ENCODE data around the gene SLC30A2.

DNA sequence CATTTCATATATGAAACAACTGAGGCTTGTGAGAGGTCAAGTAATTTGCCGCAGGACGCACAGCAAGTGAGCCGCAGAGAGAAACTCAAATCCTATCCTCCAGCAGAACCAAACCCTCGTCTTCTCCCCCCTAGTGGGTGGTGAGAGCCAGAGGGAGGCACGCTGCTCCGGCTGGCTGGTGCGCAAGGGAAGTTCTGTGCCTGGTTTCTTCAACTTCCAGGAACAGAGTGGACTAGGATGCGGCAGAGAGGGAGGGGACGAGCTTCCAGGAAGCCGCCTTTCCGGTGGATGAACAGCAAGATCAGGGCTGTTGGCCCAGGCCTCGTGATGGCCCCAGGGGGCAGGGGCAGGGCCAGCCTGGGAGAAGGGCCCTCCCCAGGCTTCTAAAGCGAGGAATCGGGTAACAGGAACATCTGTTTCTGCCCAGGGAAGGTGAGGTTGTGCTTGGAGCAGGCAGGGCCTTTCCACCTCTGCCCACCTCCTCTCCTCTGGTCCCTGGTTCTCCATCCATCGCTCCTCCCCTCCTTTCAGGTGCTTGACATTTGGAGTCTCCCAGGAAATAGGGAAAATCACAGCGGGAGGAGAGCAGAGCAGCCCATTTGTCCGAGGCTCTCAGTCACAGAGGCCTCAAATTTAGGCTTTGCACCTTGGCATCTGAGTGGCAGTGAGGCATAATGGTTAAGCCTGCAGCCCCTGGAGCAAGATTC is 48.9 kb upstream of the SLC30A2 start:
- TF ChIP-seq, protein P1, sequence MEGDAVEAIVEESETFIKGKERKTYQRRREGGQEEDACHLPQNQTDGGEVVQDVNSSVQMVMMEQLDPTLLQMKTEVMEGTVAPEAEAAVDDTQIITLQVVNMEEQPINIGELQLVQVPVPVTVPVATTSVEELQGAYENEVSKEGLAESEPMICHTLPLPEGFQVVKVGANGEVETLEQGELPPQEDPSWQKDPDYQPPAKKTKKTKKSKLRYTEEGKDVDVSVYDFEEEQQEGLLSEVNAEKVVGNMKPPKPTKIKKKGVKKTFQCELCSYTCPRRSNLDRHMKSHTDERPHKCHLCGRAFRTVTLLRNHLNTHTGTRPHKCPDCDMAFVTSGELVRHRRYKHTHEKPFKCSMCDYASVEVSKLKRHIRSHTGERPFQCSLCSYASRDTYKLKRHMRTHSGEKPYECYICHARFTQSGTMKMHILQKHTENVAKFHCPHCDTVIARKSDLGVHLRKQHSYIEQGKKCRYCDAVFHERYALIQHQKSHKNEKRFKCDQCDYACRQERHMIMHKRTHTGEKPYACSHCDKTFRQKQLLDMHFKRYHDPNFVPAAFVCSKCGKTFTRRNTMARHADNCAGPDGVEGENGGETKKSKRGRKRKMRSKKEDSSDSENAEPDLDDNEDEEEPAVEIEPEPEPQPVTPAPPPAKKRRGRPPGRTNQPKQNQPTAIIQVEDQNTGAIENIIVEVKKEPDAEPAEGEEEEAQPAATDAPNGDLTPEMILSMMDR (IDR thresholded peaks at IDR 0.05; ENCODE audit: poor library complexity) = no peak
- TF ChIP-seq EZH2 (IDR thresholded peaks at IDR 0.05; ENCODE audit: borderline replicate concordance) = no peak
